Kidney epithelial cell (primary cell): Measurements from ENCODE around the gene RHBDF2. TPM values are rescaled to one million over a fixed set of nuclear protein-coding genes. Genes with fewer than 3 reads are reported as not detected.

Experiments used
- DNase-seq: peaks from one replicate; pipeline ENCODE4 v3.0.0-alpha.2; 2010; ENCODE audit warnings: low read depth
- H3K27me3 ChIP-seq: 2 replicates; pipeline ENCODE4 v1.6.0; 2011; ENCODE audit warnings: low read length; ENCODE audit not compliant: control insufficient read depth, insufficient read depth
- H3K36me3 ChIP-seq: 2 replicates; pipeline ENCODE4 v1.5.1; 2011; ENCODE audit warnings: low read length; ENCODE audit not compliant: control insufficient read depth, insufficient read depth
- H3K4me3 ChIP-seq: 2 replicates; pipeline ENCODE4 v1.5.1; 2011; ENCODE audit warnings: low read depth, mild to moderate bottlenecking, control low read depth, low read length
- total RNA-seq: library from RNA; depleted of rRNA; stranded (reverse); fragments of >200 nt; gene quantifications from 2 replicates; pipeline ENCODE4 v1.2.3, GENCODE V29; 2015
- TF ChIP-seq, protein P1 (sequence below): IDR thresholded peaks from 2 replicates; pipeline ENCODE4 v1.5.1; 2011; ENCODE audit warnings: mild to moderate bottlenecking, moderate library complexity, low read length, control low read depth, inconsistent platforms; ENCODE audit not compliant: insufficient read depth, poor library complexity, severe bottlenecking

The RHBDF2 gene
- total RNA-seq, 1 donor from 2014 or later, result 101 TPM

DNA sequence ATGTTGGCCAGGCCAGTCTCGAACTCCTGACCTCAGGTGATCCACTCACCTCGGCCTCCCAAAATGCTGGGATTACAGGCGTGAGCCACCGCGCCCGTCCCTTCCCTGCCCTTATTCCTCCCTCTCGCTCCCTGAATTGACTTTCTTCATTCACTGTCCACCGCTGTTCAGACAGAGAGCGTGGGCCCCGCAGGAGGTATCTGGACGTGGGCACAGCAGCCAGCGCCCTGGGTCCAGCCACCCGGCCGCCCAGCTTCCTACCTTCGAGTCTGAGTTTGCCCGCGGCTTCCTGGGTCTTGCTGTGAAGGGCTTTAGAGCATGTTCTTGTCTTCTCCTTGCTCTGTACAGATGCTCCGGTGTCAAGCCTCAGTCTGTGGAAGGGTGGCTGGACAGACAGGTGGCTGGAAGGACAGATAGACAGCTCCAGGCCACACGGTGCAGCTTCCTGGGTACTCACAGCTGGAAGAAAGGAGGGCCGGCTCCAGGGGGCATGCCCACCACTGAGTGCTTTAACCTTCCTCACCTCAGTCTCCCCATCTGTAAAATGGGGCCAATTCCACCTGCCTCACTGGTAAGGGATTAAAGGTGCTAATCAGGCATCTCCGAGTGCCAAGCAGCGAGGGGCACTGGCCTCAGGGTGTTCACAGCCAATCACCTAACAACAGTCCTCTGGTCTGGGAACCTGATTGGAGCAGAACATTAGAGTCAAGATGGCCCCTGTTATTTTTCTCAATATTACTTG lies 13.6 kb downstream of the RHBDF2 start:
- Histone ChIP-seq H3K36me3 (no peaks in the 10 kb centered on the region), H3K27me3 (no peaks in the 10 kb centered on the region), H3K4me3 (no peak overlapping the region)
- DNase-seq, result no peak
- TF ChIP-seq, protein P1, sequence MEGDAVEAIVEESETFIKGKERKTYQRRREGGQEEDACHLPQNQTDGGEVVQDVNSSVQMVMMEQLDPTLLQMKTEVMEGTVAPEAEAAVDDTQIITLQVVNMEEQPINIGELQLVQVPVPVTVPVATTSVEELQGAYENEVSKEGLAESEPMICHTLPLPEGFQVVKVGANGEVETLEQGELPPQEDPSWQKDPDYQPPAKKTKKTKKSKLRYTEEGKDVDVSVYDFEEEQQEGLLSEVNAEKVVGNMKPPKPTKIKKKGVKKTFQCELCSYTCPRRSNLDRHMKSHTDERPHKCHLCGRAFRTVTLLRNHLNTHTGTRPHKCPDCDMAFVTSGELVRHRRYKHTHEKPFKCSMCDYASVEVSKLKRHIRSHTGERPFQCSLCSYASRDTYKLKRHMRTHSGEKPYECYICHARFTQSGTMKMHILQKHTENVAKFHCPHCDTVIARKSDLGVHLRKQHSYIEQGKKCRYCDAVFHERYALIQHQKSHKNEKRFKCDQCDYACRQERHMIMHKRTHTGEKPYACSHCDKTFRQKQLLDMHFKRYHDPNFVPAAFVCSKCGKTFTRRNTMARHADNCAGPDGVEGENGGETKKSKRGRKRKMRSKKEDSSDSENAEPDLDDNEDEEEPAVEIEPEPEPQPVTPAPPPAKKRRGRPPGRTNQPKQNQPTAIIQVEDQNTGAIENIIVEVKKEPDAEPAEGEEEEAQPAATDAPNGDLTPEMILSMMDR, result no peak

DNA sequence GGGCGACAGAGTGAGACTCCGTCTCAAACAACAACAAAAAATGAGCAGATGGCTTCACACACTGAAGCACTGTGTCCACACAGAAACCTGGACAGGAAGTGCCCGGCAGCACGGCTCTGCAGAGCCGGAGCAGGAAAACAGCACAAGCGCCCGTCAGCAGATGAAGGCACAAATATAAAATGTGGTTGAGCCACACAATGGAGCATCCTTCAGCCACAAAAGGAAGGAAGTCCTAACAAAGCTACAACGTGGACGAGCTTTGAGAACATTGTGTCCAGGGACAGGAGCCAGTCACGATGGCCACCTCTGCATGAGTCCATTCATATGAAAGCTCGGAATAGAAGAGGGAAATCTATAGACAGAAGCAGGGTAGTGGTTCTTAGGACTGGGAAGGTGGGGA lies 15.7 kb downstream of the RHBDF2 start:
- Histone ChIP-seq H3K27me3 (no peaks in the 10 kb centered on the region), H3K4me3 (no peak overlapping the region), H3K36me3 (no peaks in the 10 kb centered on the region)
- TF ChIP-seq, protein P1, result no peak
- no peak for DNase-seq

DNA sequence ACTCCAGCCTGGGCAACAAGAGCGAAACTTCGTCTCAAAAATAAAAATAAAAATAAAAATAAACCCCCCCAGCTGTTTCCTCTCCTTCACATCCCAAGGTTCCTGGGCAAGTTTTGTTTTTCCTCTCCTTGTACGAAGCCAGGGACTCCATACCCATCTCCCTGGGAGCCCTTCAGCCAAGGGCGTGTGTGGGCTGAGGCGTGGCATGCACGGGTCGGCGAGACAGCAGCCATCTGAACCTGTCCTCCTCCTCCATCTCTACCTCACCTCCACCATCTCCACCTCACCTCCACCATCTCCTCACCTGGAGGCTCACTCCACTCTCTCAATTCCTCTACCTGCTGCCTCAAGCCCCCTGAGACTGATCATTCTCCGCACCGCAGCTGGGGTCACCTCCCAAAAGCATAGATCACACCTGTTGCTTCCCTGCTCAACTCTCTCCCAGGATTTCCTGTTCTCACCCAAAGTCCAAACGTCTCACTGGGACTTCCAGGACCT lies 16.9 kb downstream of the RHBDF2 start:
- no peak overlapping the region for H3K4me3 ChIP-seq
- H3K36me3 ChIP-seq, result no peaks in the 10 kb centered on the region
- H3K27me3 ChIP-seq, result no peaks in the 10 kb centered on the region
- TF ChIP-seq, protein P1, result no peak
- DNase-seq, result no peak

DNA sequence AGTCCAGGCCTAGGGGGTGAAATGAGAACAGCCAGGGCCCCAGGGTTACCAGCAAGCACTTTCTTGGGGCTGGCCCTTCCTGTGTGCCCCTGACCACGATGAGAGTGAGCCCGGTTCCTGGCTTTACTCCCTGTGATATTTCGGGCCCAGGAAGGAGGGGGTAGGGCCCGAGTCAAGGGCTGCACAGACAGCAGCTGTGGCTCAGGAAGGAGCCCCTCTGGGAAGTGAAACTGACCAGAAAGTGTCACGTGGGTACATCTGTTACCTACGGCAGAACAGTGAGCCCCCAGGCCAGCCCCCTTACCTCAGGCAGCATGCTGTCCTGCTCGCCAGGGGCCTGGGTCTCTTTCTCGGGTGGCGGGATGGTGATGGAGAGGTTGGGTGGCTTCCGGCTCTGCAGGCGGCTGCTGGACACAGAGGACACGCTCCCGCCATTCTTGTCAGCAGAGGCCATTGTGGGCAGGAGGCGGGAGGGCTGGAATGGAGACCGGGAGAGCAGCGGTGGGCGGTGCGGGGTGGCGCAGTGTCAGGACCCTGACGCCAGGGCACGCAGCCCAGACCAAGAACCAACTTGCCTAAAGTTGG lies 20.1 kb downstream of the RHBDF2 start:
- no peak overlapping the region for H3K4me3 ChIP-seq
- H3K27me3 ChIP-seq, result no peaks in the 10 kb centered on the region
- H3K36me3 ChIP-seq, result peaks cover 2% of the 10 kb centered on the region
- TF ChIP-seq, protein P1, result no peak
- DNase-seq, result no peak

DNA sequence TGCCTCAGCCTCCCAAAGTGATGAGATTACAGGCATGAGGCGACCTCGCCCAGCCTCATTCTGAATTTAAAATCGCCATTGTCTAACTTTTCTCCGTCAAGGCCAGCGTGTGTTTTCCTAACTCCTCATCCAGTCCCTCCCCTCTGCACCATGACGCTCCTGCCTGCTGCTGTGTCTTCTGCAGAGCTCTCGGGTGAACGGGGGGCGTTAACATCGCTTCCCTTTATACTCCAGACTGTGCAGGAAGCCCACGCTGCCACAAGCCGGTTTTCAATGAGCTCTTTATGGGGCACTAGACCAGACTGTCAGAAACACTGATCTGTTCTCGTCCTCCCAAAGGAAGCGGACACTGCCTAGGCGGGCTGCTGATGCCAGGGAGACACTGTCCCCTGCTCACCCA lies 20.6 kb downstream of the RHBDF2 start:
- H3K36me3 ChIP-seq, result peaks cover 2% of the 10 kb centered on the region
- no peak overlapping the region for H3K4me3 ChIP-seq
- TF ChIP-seq, protein P1, result no peak
- no peak for DNase-seq
- no peaks in the 10 kb centered on the region for H3K27me3 ChIP-seq
